Fibroblast of lung (primary cell): ENCODE data around the gene RAB11FIP3.

Source experiments
- EZH2 ChIP-seq: IDR thresholded peaks from 2 replicates; pipeline ENCODE4 v1.5.1; 2012; ENCODE audit warnings: low read length, control low read depth, mild to moderate bottlenecking; ENCODE audit errors: missing control alignments
- TF ChIP-seq, protein P1 (sequence below), 2 donors: IDR thresholded peaks in 1 of 2; conservative IDR thresholded peaks in 1 of 2; 1 replicate in 1 of 2; 2 replicates in 1 of 2; pipeline ENCODE4 v1.5.1; 2011 to 2012; ENCODE audit warnings: low read length in 2 of 2, control low read depth in 1 of 2, inconsistent platforms in 1 of 2, low read depth in 1 of 2, mild to moderate bottlenecking in 1 of 2

DNA sequence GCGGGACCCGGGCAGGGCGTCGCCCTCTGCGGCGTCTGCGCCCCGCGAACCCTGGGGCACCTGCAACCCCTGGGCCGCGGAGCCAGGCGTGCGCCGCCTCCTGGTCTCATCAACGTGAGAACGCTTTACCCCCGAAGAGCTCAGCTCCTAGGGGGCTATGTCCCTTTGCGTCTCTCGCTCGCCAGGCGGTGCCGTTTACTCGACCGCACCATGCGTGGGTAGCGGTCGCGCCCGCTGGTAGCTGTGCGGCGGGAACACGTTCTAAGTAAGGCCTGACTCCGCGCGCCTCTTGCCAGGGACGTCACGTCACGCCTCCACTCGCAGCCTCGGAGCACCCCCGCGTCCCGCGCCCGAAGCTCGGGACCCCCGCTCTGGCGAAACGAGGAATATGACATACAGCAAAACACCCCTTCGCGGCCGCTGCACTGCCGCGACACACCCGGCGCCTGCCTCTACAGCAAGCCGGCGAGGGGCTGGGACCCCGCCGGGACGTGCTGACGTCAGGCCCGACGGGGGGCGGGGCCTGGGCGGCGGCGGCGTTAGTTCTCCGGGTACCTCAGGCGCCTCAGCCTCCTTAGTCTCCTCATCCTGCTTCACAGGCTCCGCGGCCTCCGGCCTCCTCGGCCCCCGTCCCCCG is at the start of gene RAB11FIP3:
- no peak for TF ChIP-seq EZH2
- TF ChIP-seq, protein P1, sequence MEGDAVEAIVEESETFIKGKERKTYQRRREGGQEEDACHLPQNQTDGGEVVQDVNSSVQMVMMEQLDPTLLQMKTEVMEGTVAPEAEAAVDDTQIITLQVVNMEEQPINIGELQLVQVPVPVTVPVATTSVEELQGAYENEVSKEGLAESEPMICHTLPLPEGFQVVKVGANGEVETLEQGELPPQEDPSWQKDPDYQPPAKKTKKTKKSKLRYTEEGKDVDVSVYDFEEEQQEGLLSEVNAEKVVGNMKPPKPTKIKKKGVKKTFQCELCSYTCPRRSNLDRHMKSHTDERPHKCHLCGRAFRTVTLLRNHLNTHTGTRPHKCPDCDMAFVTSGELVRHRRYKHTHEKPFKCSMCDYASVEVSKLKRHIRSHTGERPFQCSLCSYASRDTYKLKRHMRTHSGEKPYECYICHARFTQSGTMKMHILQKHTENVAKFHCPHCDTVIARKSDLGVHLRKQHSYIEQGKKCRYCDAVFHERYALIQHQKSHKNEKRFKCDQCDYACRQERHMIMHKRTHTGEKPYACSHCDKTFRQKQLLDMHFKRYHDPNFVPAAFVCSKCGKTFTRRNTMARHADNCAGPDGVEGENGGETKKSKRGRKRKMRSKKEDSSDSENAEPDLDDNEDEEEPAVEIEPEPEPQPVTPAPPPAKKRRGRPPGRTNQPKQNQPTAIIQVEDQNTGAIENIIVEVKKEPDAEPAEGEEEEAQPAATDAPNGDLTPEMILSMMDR (conservative IDR thresholded peaks at IDR 0.05 in 1 of 2, IDR thresholded peaks at IDR 0.05 in 1 of 2; ENCODE audit: low read depth in 1 of 2, low read length in 2 of 2) = peak in 1 of 2 donors; percentile 8
